ENCODE results near the gene SPDYE18. TPM values are rescaled to one million over a fixed set of nuclear protein-coding genes. Genes with fewer than 3 reads are reported as not detected.
"Not testable (repeated sequence)": the region's sequence is repeated elsewhere in the genome, so short reads cannot be mapped to it uniquely, and the experiment has no call there.

Gene SPDYE18
- total RNA-seq, 1 donor, result 0.54 TPM

DNA sequence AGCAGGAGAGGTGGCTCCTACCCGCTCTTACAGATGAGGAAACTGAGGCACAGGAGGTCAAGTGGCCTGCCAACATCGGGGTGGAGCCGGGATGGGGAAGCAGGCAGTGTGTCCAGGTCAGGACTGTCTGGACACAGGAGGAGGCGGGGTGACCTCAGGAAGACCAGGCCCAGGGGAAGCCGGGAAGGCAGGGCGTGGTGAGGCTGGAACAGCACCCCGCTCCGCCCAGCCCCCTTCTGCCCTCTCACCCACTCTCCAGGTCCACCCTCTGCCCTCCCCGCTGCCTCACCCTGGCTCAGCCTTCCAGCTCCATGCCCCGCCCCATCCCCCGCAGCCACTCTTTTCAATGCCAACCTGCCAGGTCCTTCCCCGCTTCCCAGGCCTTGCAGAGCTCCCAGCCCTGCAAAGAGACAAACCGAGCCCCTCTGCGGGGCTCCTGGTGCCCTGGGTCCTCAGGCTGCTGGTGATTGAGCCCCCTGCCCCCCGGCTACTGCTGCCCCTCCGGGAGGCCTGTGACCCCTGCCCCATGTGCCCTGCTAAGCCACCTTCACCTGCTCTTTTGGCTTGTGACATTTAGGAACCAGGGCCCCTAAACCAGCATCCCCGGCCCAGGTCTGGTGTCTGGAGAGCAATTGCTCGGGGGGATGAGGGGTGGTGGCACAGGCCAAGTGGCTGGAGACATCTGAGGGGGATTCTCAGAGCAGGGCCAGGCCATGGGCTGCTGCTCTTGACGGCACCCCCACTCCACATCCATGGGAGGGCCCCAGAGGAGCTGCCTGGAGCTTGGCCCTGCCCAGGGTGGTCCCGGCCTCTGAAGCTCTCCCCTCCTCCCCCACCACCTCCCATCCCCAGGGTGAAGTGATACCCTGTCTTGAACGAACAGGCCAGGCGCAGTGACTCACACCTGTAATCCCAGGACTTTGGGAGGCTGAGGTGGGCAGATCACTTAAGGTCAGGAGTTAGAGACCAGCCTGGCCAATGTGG is 55.9 kb downstream of the SPDYE18 start:
- DNase-seq (ENCODE audit: low read depth in 2 of 3, low spot score in 2 of 3), result not testable (repeated sequence)

DNA sequence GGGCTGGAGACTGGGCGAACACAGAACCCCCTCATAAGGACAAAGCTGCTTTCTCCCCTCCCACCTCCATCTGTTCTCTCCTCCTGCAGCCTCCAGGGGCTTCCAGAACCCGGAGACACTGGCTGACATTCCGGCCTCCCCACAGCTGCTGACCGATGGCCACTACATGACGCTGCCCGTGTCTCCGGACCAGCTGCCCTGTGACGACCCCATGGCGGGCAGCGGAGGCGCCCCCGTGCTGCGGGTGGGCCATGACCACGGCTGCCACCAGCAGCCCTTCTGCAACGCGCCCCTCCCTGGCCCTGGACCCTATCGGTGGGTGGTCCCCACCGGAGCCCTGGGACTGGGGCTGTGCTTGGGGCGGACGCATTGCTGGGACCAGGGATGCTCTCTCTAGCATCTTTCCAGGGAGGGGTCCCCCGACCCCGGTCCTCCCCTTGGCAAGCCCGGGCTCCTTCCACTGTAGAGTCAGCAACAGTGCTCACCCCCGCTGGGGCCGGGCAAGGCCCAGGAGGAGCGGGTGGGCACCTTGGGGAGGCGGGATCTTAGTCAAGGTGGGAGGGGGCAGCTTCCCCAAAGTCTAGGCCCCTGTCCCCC is 56.8 kb downstream of the SPDYE18 start:
- not testable (repeated sequence) for DNase-seq (ENCODE audit: low read depth in 2 of 3, low spot score in 2 of 3)

DNA sequence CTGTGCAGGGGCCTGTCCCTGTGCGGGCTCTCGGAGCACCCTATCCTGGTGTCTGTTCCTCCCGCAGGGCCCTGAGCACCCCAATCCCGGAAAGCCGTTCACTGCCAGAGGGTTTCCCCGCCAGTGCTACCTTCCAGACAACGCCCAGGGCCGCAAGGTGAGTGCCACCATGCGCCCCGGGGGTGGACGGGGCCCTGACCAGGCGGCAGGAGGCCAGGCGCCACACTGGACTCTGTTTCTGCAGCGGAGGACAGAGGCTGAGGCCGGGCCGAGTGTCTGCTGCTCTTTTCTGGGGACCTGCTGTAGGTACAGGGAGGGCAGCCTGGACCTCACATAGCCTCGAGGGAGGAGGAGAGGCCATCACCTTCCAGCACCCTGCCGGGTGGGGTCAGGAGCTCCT is 58.2 kb downstream of the SPDYE18 start:
- not testable (repeated sequence) for DNase-seq (ENCODE audit: low read depth in 2 of 3, low spot score in 2 of 3)

DNA sequence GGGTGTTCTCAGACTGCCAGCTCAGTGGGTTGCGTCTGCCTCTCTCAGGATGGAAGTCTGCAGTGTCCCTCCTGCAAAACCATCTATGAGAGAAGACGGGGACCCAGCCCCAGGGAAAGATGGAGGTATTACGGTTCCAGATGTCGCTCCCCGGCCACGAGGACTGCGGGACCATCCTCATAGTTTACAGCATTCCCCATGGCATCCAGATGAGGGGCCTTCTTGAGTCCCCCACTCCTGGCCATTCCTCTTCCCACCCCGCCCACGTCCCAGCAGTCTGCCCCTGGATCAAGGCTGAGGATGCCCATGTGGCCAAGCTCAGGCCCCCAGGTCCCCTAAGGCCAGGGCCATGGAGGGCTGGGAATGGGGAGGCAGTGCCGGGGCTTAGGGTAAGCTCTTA is 59.1 kb downstream of the SPDYE18 start:
- not testable (repeated sequence) for DNase-seq (ENCODE audit: low read depth in 2 of 3, low spot score in 2 of 3)

DNA sequence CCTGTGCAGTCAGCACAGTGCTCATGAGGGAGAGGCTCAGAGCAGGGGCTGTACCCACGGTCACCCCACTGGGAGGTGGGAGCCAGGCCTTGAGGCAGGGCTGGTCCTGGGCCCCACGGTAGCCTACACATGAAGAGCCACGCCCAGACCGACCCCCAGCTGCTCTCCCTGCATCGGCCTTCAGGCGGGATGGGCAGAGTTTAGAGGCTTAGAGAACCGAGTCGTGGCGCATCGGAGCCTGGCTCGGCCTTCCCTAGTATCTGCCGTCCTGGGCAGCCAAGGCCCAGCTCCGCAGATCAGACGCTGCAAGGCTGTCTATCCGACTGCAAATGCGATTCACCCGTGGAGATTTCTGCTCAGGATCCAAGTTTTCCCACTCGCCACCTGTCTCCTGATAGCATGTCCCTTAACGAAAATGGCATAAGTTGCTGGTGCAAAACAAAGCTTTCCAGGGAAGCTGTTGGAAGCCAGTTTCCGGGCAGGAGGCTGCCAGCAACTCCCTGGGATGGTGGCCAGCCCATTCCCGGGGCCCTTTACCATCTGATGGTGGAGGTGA is 59.6 kb downstream of the SPDYE18 start:
- DNase-seq (ENCODE audit: low read depth in 2 of 3, low spot score in 2 of 3), result not testable (repeated sequence)

DNA sequence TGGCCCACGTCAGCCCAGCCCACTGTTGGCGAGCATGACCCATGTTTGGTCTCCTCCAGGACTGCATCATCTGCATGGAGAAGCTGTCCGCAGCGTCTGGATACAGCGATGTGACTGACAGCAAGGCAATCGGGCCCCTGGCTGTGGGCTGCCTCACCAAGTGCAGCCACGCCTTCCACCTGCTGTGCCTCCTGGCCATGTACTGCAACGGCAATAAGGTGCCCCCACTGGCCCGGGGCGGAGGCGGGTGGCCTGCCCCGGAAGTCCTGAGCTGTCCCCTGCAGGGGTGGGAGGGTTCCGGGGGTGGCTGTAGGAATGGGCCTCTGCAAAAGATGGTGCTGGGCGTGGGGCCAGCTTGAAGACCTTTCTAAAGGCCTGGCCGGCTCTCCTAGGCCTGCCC is 60.3 kb downstream of the SPDYE18 start:
- DNase-seq (ENCODE audit: low read depth in 2 of 3, low spot score in 2 of 3), result not testable (repeated sequence)

Small RNA genes lying within 50 kb of the gene (small RNA-seq; reads per million reads assigned to genes)
- not detected for gene RF00019

Other genes starting within 250 kb of the SPDYE18 start
- gene SPDYE17, start 30.2 kb downstream of the SPDYE18 start, total RNA-seq, result not detected
- gene CCDC146, start 60.1 kb upstream of the SPDYE18 start, total RNA-seq, result 1.9 TPM
- gene FGL2, start 137.3 kb upstream of the SPDYE18 start, total RNA-seq, result 2.7 TPM